B cell (primary cell): ENCODE data around the gene KRT20. TPM values are rescaled to one million over a fixed set of nuclear protein-coding genes. Genes with fewer than 3 reads are reported as not detected.

Experiments used
- ATAC-seq: fragments of 200-7000 bp; cut with Tn5 transposase; one replicate; pipeline ENCODE4 v1.10.0; 2021; ENCODE audit warnings: low read depth, mild to moderate bottlenecking, moderate number of reproducible peaks, moderate library complexity
- CTCF ChIA-PET: fragments of 350-600 bp; sonication (Branson Sonifier 250); formaldehyde crosslinking; loops from one replicate; lab custom pipeline; 2021; ENCODE audit warnings: antibody characterized with exemption, inconsistent platforms; lab: Charles Lee
- POLR2A ChIA-PET: fragments of 350-600 bp; sonication (Branson Sonifier 250); formaldehyde crosslinking; loops from one replicate; lab custom pipeline; 2021; ENCODE audit warnings: antibody characterized with exemption; lab: Charles Lee
- DNase-seq: peaks from one replicate; pipeline ENCODE4 v3.0.0; 2013
- H2AFZ ChIP-seq: 2 replicates; pipeline ENCODE4 v1.6.1; 2012; ENCODE audit warnings: mild to moderate bottlenecking, low read depth, low read length; ENCODE audit not compliant: insufficient read depth, poor library complexity, severe bottlenecking
- H3K27ac ChIP-seq, 2 donors: 1 replicate in 1 of 2; 2 replicates in 1 of 2; pipeline ENCODE4 v1.5.1; 2012 to 2013; ENCODE audit warnings: low read length in 2 of 2, mild to moderate bottlenecking in 2 of 2, moderate library complexity in 1 of 2
- H3K27me3 ChIP-seq, 4 experiments: fragments of 200-600 bp in 1 of 4; sonication (generic) in 1 of 4; replicated peaks in 1 of 4; 1 replicate in 2 of 4; 2 replicates in 2 of 4; pipeline versions ENCODE4 v1.6.1 to v1.7.0; 2013 to 2016; ENCODE audit warnings: low read length in 3 of 4, mild to moderate bottlenecking in 2 of 4, mixed read lengths in 1 of 4, moderate library complexity in 1 of 4; ENCODE audit not compliant: insufficient read depth in 4 of 4, control insufficient read depth in 3 of 4; ENCODE audit errors: control extremely low read depth in 1 of 4
- H3K36me3 ChIP-seq, 2 experiments: replicated peaks in 1 of 2; 1 replicate in 1 of 2; 2 replicates in 1 of 2; pipeline versions ENCODE4 v1.6.1 to v1.7.1; 2013; ENCODE audit warnings: low read length in 1 of 2; ENCODE audit not compliant: insufficient read depth in 2 of 2, control insufficient read depth in 1 of 2; ENCODE audit errors: control extremely low read depth in 1 of 2, extremely low read depth in 1 of 2
- H3K4me1 ChIP-seq, 2 donors: fragments of 200-600 bp in 1 of 2; sonication (generic) in 1 of 2; 1 replicate in 1 of 2; 2 replicates in 1 of 2; pipeline versions ENCODE4 v1.5.1 to v1.6.1; 2013 to 2017; ENCODE audit warnings: low read length in 2 of 2; ENCODE audit not compliant: control insufficient read depth in 2 of 2, insufficient read depth in 2 of 2
- H3K4me2 ChIP-seq: replicated peaks from 2 replicates; pipeline ENCODE3; 2012; ENCODE audit warnings: mild to moderate bottlenecking, low read depth, low read length; ENCODE audit not compliant: poor library complexity, severe bottlenecking
- H3K4me3 ChIP-seq, 5 experiments: fragments of 200-600 bp in 1 of 5; sonication (generic) in 1 of 5; 1 replicate in 3 of 5; 2 replicates in 2 of 5; pipeline versions ENCODE4 v1.5.1 to v1.7.0; 2011 to 2016; ENCODE audit warnings: low read length in 4 of 5, mild to moderate bottlenecking in 4 of 5, low read depth in 2 of 5, control low read depth in 1 of 5, moderate library complexity in 1 of 5; ENCODE audit not compliant: insufficient read depth in 1 of 5; ENCODE audit errors: control extremely low read depth in 1 of 5, extremely low read depth in 1 of 5
- H3K79me2 ChIP-seq: fragments of 200-600 bp; sonication (generic); one replicate; pipeline ENCODE4 v1.6.0; 2016; ENCODE audit warnings: low read length; ENCODE audit not compliant: control insufficient read depth, insufficient read depth
- H3K9ac ChIP-seq: fragments of 200-600 bp; sonication (generic); 2 replicates; pipeline ENCODE4 v1.6.1; 2017; ENCODE audit warnings: mild to moderate bottlenecking, low read length, moderate library complexity
- H3K9me3 ChIP-seq, 3 donors: one replicate each; pipeline versions ENCODE4 v1.6.1 to v1.7.1; 2013; ENCODE audit warnings: low read length in 2 of 3; ENCODE audit not compliant: control insufficient read depth in 2 of 3, insufficient read depth in 1 of 3; ENCODE audit errors: control extremely low read depth in 1 of 3
- H4K20me1 ChIP-seq: 2 replicates; pipeline ENCODE4 v1.6.0; 2012; ENCODE audit warnings: mild to moderate bottlenecking, low read length; ENCODE audit not compliant: insufficient read depth, control insufficient read depth, poor library complexity, severe bottlenecking
- H3K27ac Mint-ChIP-seq: one replicate; pipeline ENCODE4 v1.8.0; 2021; ENCODE audit warnings: mixed read lengths
- H3K27me3 Mint-ChIP-seq: one replicate; pipeline ENCODE4 v1.8.0; 2021; ENCODE audit warnings: mixed read lengths
- H3K4me1 Mint-ChIP-seq: one replicate; pipeline ENCODE4 v1.8.0; 2021; ENCODE audit warnings: mixed read lengths
- H3K4me3 Mint-ChIP-seq: one replicate; pipeline ENCODE4 v1.8.0; 2021; ENCODE audit warnings: mixed read lengths
- H3K9me3 Mint-ChIP-seq: one replicate; pipeline ENCODE4 v1.8.0; 2022; ENCODE audit warnings: mixed read lengths; ENCODE audit not compliant: insufficient read depth
- EZH2 ChIP-seq: IDR thresholded peaks from 2 replicates; pipeline ENCODE4 v1.6.1; 2012; ENCODE audit warnings: borderline replicate concordance, low read depth, mild to moderate bottlenecking, moderate library complexity, low read length; ENCODE audit not compliant: insufficient read depth, poor library complexity, severe bottlenecking
- WGBS: methylation state at CpG from one replicate; pipeline ENCODE4 v1.1.5; 2013; ENCODE audit warnings: missing lambda C conversion rate; ENCODE audit not compliant: insufficient coverage; 5-methylcytosine and 5-hydroxymethylcytosine counted together
- intact Hi-C: fragments of 100-400 bp; cut with micrococcal nuclease; formaldehyde crosslinking; loops from one replicate; pipeline ENCODE4 v1.10.0; 2022
- polyA plus RNA-seq: library from polyadenylated mRNA; depleted of rRNA; stranded (reverse); fragments of >200 nt; gene quantifications from 2 replicates; pipeline ENCODE4 v1.2.3, GENCODE V29; 2012
- total RNA-seq, 2 donors: library from RNA; stranded (reverse); fragments of 120-200 nt in 1 of 2; gene quantifications; 1 replicate in 1 of 2; 2 replicates in 1 of 2; pipeline versions ENCODE4 v1.2.3 to v1.2.4, GENCODE V29; 2013 to 2022
- TF ChIP-seq, protein P1 (sequence below): fragments of 200-600 bp; IDR thresholded peaks from one replicate; pipeline ENCODE4 v1.8.0; 2022; ENCODE audit warnings: antibody characterized with exemption, mild to moderate bottlenecking

The KRT20 gene
- total and polyA plus RNA-seq, 2 donors (not counting 1 experiment from before 2014, with no cell fraction given): not detected

DNA sequence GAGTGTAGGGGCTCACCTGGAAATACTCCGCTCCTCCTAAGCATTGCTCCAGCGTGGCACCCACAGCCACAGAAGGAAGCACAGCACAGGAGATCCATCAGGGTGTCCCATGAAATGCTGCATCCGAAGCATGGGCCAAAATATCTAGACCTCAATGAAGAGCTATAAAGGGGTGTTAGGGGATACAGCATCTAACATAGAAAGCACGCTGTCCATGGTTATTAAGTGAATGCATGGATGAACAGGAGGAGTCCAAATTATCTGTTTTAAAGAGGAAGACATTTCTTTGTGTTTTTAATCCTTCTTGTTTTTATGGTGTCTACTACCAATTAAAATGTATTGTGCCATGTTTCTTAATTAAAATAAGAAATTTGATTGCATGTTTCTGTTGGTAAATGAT lies 21.6 kb upstream of the KRT20 start:
- no peak overlapping the region for H3K4me3 ChIP-seq
- no peaks in the 10 kb centered on the region for H3K9me3 ChIP-seq
- no peaks in the 10 kb centered on the region for H3K4me1 ChIP-seq
- no peaks in the 10 kb centered on the region for H3K36me3 ChIP-seq
- H3K27ac ChIP-seq: no peak overlapping the region
- TF ChIP-seq EZH2: no peak
- TF ChIP-seq, protein P1, sequence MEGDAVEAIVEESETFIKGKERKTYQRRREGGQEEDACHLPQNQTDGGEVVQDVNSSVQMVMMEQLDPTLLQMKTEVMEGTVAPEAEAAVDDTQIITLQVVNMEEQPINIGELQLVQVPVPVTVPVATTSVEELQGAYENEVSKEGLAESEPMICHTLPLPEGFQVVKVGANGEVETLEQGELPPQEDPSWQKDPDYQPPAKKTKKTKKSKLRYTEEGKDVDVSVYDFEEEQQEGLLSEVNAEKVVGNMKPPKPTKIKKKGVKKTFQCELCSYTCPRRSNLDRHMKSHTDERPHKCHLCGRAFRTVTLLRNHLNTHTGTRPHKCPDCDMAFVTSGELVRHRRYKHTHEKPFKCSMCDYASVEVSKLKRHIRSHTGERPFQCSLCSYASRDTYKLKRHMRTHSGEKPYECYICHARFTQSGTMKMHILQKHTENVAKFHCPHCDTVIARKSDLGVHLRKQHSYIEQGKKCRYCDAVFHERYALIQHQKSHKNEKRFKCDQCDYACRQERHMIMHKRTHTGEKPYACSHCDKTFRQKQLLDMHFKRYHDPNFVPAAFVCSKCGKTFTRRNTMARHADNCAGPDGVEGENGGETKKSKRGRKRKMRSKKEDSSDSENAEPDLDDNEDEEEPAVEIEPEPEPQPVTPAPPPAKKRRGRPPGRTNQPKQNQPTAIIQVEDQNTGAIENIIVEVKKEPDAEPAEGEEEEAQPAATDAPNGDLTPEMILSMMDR: no peak
- no peak for DNase-seq
- ChIA-PET CTCF (interaction anchor here (0.6 to 3.2 kb wide), 3 partner anchors 424 to 742 kb away, joined by 3 to 21 read pairs (median 4); no protein-coding TSS in a partner anchor), POLR2A (no interaction called here)
- peaks cover 0 to 17% (median 5%) of the 10 kb centered on the region in 4 experiments for H3K27me3 ChIP-seq
- H3K9ac ChIP-seq: no peak overlapping the region
- Mint-ChIP-seq H3K27me3 (peaks cover 47% of the 10 kb centered on the region), H3K27ac (no peak overlapping the region), H3K4me1 (no peaks in the 10 kb centered on the region), H3K9me3 (no peaks in the 10 kb centered on the region), H3K4me3 (no peak overlapping the region)
- H2AFZ ChIP-seq: no peak overlapping the region
- no peaks in the 10 kb centered on the region for H4K20me1 ChIP-seq
- H3K79me2 ChIP-seq: no peaks in the 10 kb centered on the region
- H3K4me2 ChIP-seq: no peak overlapping the region
- ATAC-seq: no peak
- 94% methylated on average over 3 of the region's 4 CpGs for WGBS
- intact Hi-C loops: no loop called here

DNA sequence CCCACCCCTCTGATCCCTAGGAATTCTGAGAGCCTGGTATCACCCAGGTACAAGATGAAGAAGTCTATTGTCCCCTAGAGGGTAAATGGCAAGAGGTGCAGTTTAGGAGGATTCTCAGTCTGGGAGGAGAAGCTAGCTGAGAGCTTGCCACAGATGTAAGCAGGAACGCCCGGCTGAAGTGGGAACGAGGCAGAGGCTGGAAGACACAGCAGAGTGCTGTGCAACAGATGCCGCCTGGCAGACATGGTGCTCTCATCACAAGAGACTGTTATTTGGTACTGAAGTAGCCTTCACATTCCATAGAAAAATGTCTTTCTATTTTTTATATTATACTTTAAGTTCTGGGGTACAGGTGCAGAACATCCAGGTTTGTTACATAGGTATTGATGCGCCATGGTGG lies 20.3 kb upstream of the KRT20 start:
- no peak overlapping the region for H3K9ac ChIP-seq

More for the DNA sequence above, 20.3 kb upstream of the KRT20 start:
- H3K27me3 Mint-ChIP-seq: peaks cover 54% of the 10 kb centered on the region
- 89% methylated on average over 3 of the region's 5 CpGs for WGBS
- Histone ChIP-seq H3K4me3 (no peak overlapping the region), H3K79me2 (no peaks in the 10 kb centered on the region), H3K4me1 (no peaks in the 10 kb centered on the region), H3K4me2 (no peak overlapping the region), H3K36me3 (no peaks in the 10 kb centered on the region), H3K27me3 (peaks cover 0 to 17% (median 5%) of the 10 kb centered on the region in 4 experiments), H2AFZ (no peak overlapping the region), H3K9me3 (no peaks in the 10 kb centered on the region), H4K20me1 (no peaks in the 10 kb centered on the region), H3K27ac (no peak overlapping the region)
- intact Hi-C loops: no loop called here
- ATAC-seq (no peak), DNase-seq (no peak)
- no peak overlapping the region for H3K27ac Mint-ChIP-seq
- H3K4me3 Mint-ChIP-seq: no peak overlapping the region
- H3K9me3 Mint-ChIP-seq: no peaks in the 10 kb centered on the region
- CTCF ChIA-PET: no interaction called here
- TF ChIP-seq, protein P1: no peak
- TF ChIP-seq EZH2: no peak
- POLR2A ChIA-PET: no interaction called here
- H3K4me1 Mint-ChIP-seq: no peaks in the 10 kb centered on the region
